ENCODE results near the gene CCT8L2. TPM values are rescaled to one million over a fixed set of nuclear protein-coding genes. Genes with fewer than 3 reads are reported as not detected.
"Not testable (repeated sequence)": the region's sequence is repeated elsewhere in the genome, so short reads cannot be mapped to it uniquely, and the experiment has no call there.

CCT8L2 gene
- total RNA-seq, 2 donors from 2014 or later: not detected

GRCh38 chr22:16594026-16594425 is 1.4 kb upstream of the CCT8L2 start:
- Histone ChIP-seq H3K36me3 (no peaks in the 10 kb centered on the region), H3K27me3 (no peaks in the 10 kb centered on the region), H3K27ac (no peak overlapping the region), H3K9me3 (no peaks in the 10 kb centered on the region), H3K4me1 (no peaks in the 10 kb centered on the region), H3K4me3 (no peak overlapping the region)
- no peak for DNase-seq (ENCODE audit: low spot score)
- TF ChIP-seq, protein P1, sequence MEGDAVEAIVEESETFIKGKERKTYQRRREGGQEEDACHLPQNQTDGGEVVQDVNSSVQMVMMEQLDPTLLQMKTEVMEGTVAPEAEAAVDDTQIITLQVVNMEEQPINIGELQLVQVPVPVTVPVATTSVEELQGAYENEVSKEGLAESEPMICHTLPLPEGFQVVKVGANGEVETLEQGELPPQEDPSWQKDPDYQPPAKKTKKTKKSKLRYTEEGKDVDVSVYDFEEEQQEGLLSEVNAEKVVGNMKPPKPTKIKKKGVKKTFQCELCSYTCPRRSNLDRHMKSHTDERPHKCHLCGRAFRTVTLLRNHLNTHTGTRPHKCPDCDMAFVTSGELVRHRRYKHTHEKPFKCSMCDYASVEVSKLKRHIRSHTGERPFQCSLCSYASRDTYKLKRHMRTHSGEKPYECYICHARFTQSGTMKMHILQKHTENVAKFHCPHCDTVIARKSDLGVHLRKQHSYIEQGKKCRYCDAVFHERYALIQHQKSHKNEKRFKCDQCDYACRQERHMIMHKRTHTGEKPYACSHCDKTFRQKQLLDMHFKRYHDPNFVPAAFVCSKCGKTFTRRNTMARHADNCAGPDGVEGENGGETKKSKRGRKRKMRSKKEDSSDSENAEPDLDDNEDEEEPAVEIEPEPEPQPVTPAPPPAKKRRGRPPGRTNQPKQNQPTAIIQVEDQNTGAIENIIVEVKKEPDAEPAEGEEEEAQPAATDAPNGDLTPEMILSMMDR (IDR thresholded peaks at IDR 0.05): no peak

DNA sequence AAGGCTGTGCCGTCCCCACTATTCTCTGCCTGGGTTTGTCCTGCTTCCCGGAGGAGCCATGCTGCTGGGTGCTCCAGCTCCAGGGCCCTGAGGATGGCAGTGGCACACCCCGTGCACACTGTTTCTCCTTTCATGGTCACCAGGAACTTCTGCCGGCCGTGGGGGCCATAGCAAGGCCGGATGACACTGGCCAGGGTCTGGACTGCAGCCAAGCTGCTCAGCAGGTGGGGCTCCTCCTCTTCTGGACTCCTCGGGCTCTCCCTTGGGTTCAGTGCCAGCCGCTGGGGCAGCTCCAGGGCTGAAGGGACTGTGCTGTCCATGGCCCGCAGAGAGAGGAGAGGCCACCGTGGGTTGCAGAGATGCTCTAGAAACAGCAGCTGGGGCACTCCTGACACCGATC is 379 bp downstream of the CCT8L2 start:
- H3K27ac ChIP-seq; H3K4me3 ChIP-seq; H3K4me1 ChIP-seq; H3K27me3 ChIP-seq; H3K9me3 ChIP-seq; DNase-seq (ENCODE audit: low spot score); H3K36me3 ChIP-seq: not testable (repeated sequence)

- DNase-seq (ENCODE audit: low spot score); H3K27ac ChIP-seq; H3K36me3 ChIP-seq; H3K27me3 ChIP-seq; H3K4me1 ChIP-seq; H3K4me3 ChIP-seq; H3K9me3 ChIP-seq: not testable (repeated sequence)
Observed at GRCh38 chr22:16591136-16591535, 1.5 kb downstream of the CCT8L2 start.

GRCh38 chr22:16586991-16587390 is 5.6 kb downstream of the CCT8L2 start:
- Histone ChIP-seq H3K9me3 (no peaks in the 10 kb centered on the region), H3K36me3 (no peaks in the 10 kb centered on the region), H3K4me3 (no peak overlapping the region), H3K27me3 (no peaks in the 10 kb centered on the region), H3K4me1 (no peaks in the 10 kb centered on the region), H3K27ac (no peak overlapping the region)
- no peak for DNase-seq (ENCODE audit: low spot score)
- TF ChIP-seq, protein P1 (IDR thresholded peaks at IDR 0.05): no peak

- Histone ChIP-seq H3K36me3 (no peaks in the 10 kb centered on the region), H3K4me3 (no peak overlapping the region), H3K4me1 (no peaks in the 10 kb centered on the region), H3K27ac (no peak overlapping the region), H3K9me3 (no peaks in the 10 kb centered on the region), H3K27me3 (no peaks in the 10 kb centered on the region)
- DNase-seq (ENCODE audit: low spot score): no peak
- TF ChIP-seq, protein P1 (IDR thresholded peaks at IDR 0.05): no peak
Observed at GRCh38 chr22:16586170-16586569, 6.4 kb downstream of the CCT8L2 start.

- H3K36me3 ChIP-seq; H3K4me1 ChIP-seq; H3K9me3 ChIP-seq; H3K27ac ChIP-seq; H3K27me3 ChIP-seq; H3K4me3 ChIP-seq; DNase-seq (ENCODE audit: low spot score): not testable (repeated sequence)
Observed at GRCh38 chr22:16580872-16581271, 11.7 kb downstream of the CCT8L2 start.

GRCh38 chr22:16569240-16569834 is 23.3 kb downstream of the CCT8L2 start:
- not testable (repeated sequence) for H3K4me3 ChIP-seq; DNase-seq (ENCODE audit: low spot score); H3K4me1 ChIP-seq; H3K27me3 ChIP-seq; H3K9me3 ChIP-seq; H3K36me3 ChIP-seq; H3K27ac ChIP-seq

- Histone ChIP-seq H3K4me3 (no peak overlapping the region), H3K9me3 (no peaks in the 10 kb centered on the region), H3K36me3 (no peaks in the 10 kb centered on the region), H3K4me1 (no peaks in the 10 kb centered on the region), H3K27ac (no peak overlapping the region), H3K27me3 (no peaks in the 10 kb centered on the region)
- TF ChIP-seq, protein P1 (IDR thresholded peaks at IDR 0.05): no peak
- no peak for DNase-seq (ENCODE audit: low spot score)
Observed at GRCh38 chr22:16568425-16568758, 24.2 kb downstream of the CCT8L2 start.

GRCh38 chr22:16567617-16568424 is 24.8 kb downstream of the CCT8L2 start:
- DNase-seq (ENCODE audit: low spot score); H3K27me3 ChIP-seq; H3K4me3 ChIP-seq; H3K9me3 ChIP-seq; H3K36me3 ChIP-seq; H3K27ac ChIP-seq; H3K4me1 ChIP-seq: not testable (repeated sequence)

- DNase-seq (ENCODE audit: low spot score); H3K4me1 ChIP-seq; H3K27me3 ChIP-seq; H3K9me3 ChIP-seq; H3K4me3 ChIP-seq; H3K36me3 ChIP-seq; H3K27ac ChIP-seq: not testable (repeated sequence)
Observed at GRCh38 chr22:16566421-16567151, 26.0 kb downstream of the CCT8L2 start.

Measured in right atrium auricular region (tissue), 2 donors.